ENCODE data around the gene JAK1.

JAK1 gene

DNA sequence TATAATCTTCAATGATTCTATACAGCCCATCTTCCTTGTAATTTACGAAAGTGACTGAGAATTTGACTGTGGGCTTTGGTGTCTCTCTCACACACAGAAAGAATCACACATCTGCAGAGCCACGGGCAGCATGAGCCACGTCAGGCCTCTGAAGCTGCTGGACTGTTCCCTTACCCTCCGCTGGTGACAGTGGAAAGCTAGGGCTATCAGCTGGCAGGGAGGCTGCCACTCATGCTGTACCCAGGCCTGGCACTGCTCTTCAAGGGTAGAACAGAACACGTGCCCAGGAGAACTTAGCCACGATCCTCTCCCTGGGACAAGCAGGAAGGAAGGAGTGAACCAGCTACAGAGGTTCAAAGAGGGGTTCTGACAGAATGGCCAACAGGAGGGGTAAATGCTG, 90.7 kb downstream of the JAK1 start:
- TF ChIP-seq, protein P1, sequence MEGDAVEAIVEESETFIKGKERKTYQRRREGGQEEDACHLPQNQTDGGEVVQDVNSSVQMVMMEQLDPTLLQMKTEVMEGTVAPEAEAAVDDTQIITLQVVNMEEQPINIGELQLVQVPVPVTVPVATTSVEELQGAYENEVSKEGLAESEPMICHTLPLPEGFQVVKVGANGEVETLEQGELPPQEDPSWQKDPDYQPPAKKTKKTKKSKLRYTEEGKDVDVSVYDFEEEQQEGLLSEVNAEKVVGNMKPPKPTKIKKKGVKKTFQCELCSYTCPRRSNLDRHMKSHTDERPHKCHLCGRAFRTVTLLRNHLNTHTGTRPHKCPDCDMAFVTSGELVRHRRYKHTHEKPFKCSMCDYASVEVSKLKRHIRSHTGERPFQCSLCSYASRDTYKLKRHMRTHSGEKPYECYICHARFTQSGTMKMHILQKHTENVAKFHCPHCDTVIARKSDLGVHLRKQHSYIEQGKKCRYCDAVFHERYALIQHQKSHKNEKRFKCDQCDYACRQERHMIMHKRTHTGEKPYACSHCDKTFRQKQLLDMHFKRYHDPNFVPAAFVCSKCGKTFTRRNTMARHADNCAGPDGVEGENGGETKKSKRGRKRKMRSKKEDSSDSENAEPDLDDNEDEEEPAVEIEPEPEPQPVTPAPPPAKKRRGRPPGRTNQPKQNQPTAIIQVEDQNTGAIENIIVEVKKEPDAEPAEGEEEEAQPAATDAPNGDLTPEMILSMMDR (conservative IDR thresholded peaks at IDR 0.05; ENCODE audit: low read depth, low read length), result no peak
- no peak for DNase-seq (ENCODE audit: low read depth)
- H3K4me3 ChIP-seq (ENCODE audit: low read length), result no peak overlapping the region

DNA sequence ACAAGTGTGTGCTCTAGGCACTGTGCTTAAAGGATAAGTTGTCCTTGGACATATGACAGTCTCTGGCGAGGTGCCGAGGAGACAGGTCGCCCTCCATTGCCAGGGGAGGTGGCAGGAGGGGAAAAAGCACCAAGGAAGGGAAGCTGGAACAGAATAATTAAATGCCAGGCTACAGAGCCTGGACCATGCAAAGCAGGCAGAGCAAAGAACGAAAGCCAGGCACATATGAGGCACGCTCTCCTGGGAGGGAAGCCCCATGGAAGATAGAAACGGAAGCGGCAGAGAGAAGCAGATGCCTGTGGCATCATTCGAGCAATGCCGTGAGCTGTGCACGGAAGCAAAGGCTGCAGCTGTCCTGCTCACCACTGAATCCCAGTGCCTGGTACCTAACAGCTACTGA, 91.2 kb downstream of the JAK1 start:
- TF ChIP-seq, protein P1 (conservative IDR thresholded peaks at IDR 0.05; ENCODE audit: low read depth, low read length), result no peak
- no peak overlapping the region for H3K4me3 ChIP-seq (ENCODE audit: low read length)
- DNase-seq (ENCODE audit: low read depth), result no peak

DNA sequence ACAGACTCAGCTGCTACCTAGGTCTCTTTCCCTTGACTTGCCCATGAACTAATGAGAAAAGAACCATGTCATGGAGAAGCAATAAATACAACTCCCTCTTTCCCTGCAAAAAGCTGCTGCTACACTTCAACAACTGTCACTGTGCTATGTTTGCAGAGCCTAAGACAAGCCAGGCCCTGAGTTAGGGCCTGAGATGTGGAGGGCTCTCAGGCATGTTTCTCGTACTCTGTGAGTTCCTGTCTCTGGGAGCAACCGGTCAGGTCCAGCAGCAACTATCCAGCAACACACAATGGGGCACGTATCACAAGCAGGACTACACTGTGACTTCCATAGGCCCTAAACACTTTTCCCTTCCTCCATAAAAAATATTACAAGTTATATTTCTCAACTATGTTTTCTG, 91.7 kb downstream of the JAK1 start:
- no peak overlapping the region for H3K4me3 ChIP-seq (ENCODE audit: low read length)
- no peak for DNase-seq (ENCODE audit: low read depth)
- TF ChIP-seq, protein P1 (conservative IDR thresholded peaks at IDR 0.05; ENCODE audit: low read depth, low read length), result no peak

DNA sequence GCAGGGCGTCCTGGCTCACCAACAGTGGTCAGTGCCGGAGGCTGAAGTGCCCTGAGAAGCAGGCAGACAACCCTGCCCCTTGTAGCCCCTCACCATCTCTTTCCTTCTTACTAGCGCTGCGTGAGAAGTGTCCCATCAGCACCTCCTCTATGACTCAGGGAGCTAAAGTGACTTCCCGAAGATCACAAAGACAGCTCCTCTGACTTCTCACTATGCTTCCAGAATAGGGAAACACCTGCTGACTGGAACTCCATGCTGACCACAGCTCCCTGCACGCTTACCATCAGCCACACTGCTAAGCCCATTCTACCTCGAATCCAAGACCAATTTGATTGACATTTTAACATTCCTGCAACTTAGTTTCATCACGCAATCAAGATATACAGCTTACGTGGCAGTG, 92.8 kb downstream of the JAK1 start:
- TF ChIP-seq, protein P1 (conservative IDR thresholded peaks at IDR 0.05; ENCODE audit: low read depth, low read length), result no peak
- no peak for DNase-seq (ENCODE audit: low read depth)
- H3K4me3 ChIP-seq (ENCODE audit: low read length), result no peak overlapping the region

DNA sequence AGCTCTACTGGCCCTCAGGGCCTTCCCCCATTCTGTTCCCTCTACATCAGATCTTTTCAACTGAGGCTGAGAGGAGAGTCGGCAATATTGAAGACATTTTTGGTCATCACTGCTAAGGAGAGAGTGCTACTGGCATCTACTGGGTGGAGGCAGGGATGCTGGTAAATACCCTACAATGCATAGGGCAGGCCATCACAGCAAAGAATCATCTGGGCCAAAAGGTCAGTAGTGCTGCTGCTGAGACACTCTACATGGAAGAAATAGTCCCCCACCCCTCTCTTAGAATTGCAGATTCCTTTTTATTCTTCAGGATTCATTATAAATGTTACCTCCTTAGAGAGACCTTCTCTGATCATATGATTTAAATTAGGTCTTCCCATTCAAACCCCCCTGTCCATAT, 94.3 kb downstream of the JAK1 start:
- no peak overlapping the region for H3K4me3 ChIP-seq (ENCODE audit: low read length)
- no peak for DNase-seq (ENCODE audit: low read depth)
- TF ChIP-seq, protein P1 (conservative IDR thresholded peaks at IDR 0.05; ENCODE audit: low read depth, low read length), result no peak

DNA sequence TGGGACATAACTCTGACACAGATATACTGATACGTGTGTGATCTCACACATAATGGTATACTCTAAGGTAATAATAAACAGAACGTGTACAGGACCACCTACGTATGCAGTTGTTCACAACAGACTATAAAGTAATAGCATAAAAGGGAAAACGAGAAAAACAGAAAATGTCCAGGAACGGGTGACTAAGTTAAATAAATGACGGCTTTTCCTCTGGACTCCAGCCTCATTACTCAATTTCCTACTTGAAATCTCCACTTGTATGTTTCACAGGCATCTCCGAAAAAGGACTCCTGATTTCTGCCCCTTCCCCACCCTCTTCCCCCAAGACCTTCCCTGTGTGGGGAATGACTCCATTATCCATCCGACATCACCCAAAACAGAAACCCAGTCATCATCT, 95.1 kb downstream of the JAK1 start:
- no peak for DNase-seq (ENCODE audit: low read depth)
- no peak overlapping the region for H3K4me3 ChIP-seq (ENCODE audit: low read length)
- TF ChIP-seq, protein P1 (conservative IDR thresholded peaks at IDR 0.05; ENCODE audit: low read depth, low read length), result no peak

DNA sequence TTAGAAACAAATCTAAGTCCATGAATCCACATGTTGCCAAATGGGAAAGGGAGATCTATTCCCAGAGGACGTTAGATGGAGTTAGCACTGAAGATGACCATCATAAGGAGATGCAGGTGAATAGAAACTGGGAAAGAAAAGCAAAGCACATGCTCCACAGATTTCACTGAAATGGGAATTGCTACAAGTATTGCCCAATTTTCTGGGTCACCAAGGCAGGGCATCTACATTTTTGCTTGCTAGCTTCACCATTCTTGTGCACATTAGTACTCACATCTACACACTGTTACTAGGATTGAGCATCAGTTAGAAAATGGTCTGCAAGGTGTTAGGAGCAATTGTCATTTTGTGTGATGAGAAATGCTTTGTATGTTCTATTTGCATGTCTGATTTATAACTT, 99.1 kb downstream of the JAK1 start:
- no peak overlapping the region for H3K4me3 ChIP-seq (ENCODE audit: low read length)
- DNase-seq (ENCODE audit: low read depth), result no peak
- TF ChIP-seq, protein P1 (conservative IDR thresholded peaks at IDR 0.05; ENCODE audit: low read depth, low read length), result no peak

All from retinal pigment epithelial cell (primary cell).